CD4-positive, alpha-beta T cell (primary cell): Measurements from ENCODE around the gene NDE1. TPM values are rescaled to one million over a fixed set of nuclear protein-coding genes. Genes with fewer than 3 reads are reported as not detected.
"Not testable (repeated sequence)": the region's sequence is repeated elsewhere in the genome, so short reads cannot be mapped to it uniquely, and the experiment has no call there.

Source experiments
- ATAC-seq: fragments of 200-7000 bp; cut with Tn5 transposase; one replicate; pipeline ENCODE4 v1.10.0; 2022; ENCODE audit warnings: mild to moderate bottlenecking; ENCODE audit not compliant: poor library complexity
- CTCF ChIA-PET: fragments of 350-600 bp; sonication (Branson Sonifier 250); formaldehyde crosslinking; loops from one replicate; lab custom pipeline; 2021; ENCODE audit warnings: antibody characterized with exemption, inconsistent platforms; lab: Charles Lee
- POLR2A ChIA-PET: fragments of 350-600 bp; sonication (Branson Sonifier 250); formaldehyde crosslinking; loops from one replicate; lab custom pipeline; 2021; ENCODE audit warnings: antibody characterized with exemption, inconsistent platforms; lab: Charles Lee
- DNase-seq, 14 experiments: peaks; one replicate each; pipeline ENCODE4 v3.0.0-alpha.2; 2013 to 2020; ENCODE audit warnings: mixed read lengths in 2 of 14
- H3K27ac ChIP-seq, 2 donors: one replicate each; pipeline versions ENCODE4 v1.5.1 to v1.7.0; 2013; ENCODE audit warnings: low read length in 2 of 2, low read depth in 1 of 2, mild to moderate bottlenecking in 1 of 2
- H3K27me3 ChIP-seq, 2 experiments: 1 replicate in 1 of 2; 2 replicates in 1 of 2; pipeline versions ENCODE4 v1.6.1 to v1.7.0; 2013; ENCODE audit warnings: low read length in 2 of 2, control low read depth in 1 of 2, mild to moderate bottlenecking in 1 of 2, moderate library complexity in 1 of 2; ENCODE audit not compliant: insufficient read depth in 2 of 2, control insufficient read depth in 1 of 2
- H3K36me3 ChIP-seq: one replicate; pipeline ENCODE4 v1.6.1; 2013; ENCODE audit warnings: low read length, control low read depth; ENCODE audit not compliant: insufficient read depth
- H3K4me1 ChIP-seq: one replicate; pipeline ENCODE4 v1.6.1; 2013; ENCODE audit warnings: low read length, control low read depth; ENCODE audit not compliant: insufficient read depth
- H3K4me3 ChIP-seq: one replicate; pipeline ENCODE4 v1.5.1; 2013; ENCODE audit warnings: mild to moderate bottlenecking, low read length, moderate library complexity
- H3K9me3 ChIP-seq, 2 experiments: 1 replicate in 1 of 2; 2 replicates in 1 of 2; pipeline versions ENCODE4 v1.6.1 to v1.7.0; 2013; ENCODE audit warnings: low read length in 2 of 2, mild to moderate bottlenecking in 2 of 2, control low read depth in 1 of 2, moderate library complexity in 1 of 2; ENCODE audit not compliant: control insufficient read depth in 1 of 2, insufficient read depth in 1 of 2
- H3K27ac Mint-ChIP-seq: one replicate; pipeline ENCODE4 v1.8.0; 2020; ENCODE audit warnings: mixed read lengths
- H3K27me3 Mint-ChIP-seq: one replicate; pipeline ENCODE4 v1.8.0; 2021; ENCODE audit warnings: mixed read lengths
- H3K36me3 Mint-ChIP-seq: one replicate; pipeline ENCODE4 v1.8.0; 2021; ENCODE audit warnings: low read depth, mixed read lengths
- H3K4me1 Mint-ChIP-seq: one replicate; pipeline ENCODE4 v1.8.0; 2021; ENCODE audit warnings: low read depth, mixed read lengths
- H3K4me3 Mint-ChIP-seq: one replicate; pipeline ENCODE4 v1.8.0; 2020; ENCODE audit warnings: mild to moderate bottlenecking, mixed read lengths
- H3K9me3 Mint-ChIP-seq: one replicate; pipeline ENCODE4 v1.8.0; 2020; ENCODE audit warnings: mixed read lengths
- intact Hi-C, 2 experiments: fragments of 100-400 bp; cut with DNase I in 1 of 2; cut with micrococcal nuclease in 1 of 2; formaldehyde crosslinking; loops; one replicate each; pipeline versions ENCODE4 v1.15.1 to v1.9.0; 2023 to 2025; cut with DNase I, micrococcal nuclease
- total RNA-seq, 174 experiments: library from RNA in 2 of 174; stranded (reverse) in 2 of 174; gene quantifications; one replicate each; pipeline ENCODE4 v1.2.3 and lab custom pipeline; 2021 to 2026
- TF ChIP-seq, protein P1 (sequence below): fragments of 200-600 bp; IDR thresholded peaks from one replicate; pipeline ENCODE4 v1.8.0; 2022; ENCODE audit warnings: antibody characterized with exemption, mild to moderate bottlenecking

The NDE1 gene
- total RNA-seq, 2 experiments from 2014 or later, result 96.6 to 106 TPM

DNA sequence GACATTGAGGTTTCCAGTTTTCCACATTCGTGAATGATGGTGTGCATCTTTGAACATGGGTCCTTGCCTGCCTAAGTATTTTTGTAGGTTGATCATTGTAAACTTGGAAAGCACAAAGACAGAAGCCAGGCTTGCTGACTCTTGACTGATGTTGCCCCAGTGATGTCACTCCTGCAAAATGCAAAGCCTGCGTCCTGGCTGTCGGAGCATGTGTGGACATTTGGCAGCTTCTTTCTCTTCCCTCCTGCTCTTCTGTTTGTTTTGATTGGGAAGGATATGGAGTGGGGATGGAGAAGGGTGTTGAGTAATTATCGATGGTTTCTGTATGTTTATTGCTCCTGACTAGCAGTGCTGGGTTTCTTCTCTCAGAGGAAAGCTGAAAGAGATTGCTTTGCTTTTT is 3.2 kb downstream of the NDE1 start:
- CTCF ChIA-PET, result interaction anchor here (0.6 to 2.0 kb wide), 2 partner anchors 10 to 94 kb away, joined by 3 to 9 read pairs; partner anchors contain the start of gene MARF1
- peaks cover 48% of the 10 kb centered on the region for H3K36me3 Mint-ChIP-seq
- Histone ChIP-seq H3K4me1 (peaks cover 59% of the 10 kb centered on the region), H3K27me3 (no peaks in the 10 kb centered on the region), H3K36me3 (peaks cover 28% of the 10 kb centered on the region), H3K27ac (no peak overlapping the region), H3K4me3 (no peak overlapping the region), H3K9me3 (no peaks in the 10 kb centered on the region)
- H3K27ac Mint-ChIP-seq, result peak overlapping the region; percentile 93
- H3K4me1 Mint-ChIP-seq, result peaks cover 57% of the 10 kb centered on the region
- intact Hi-C loops, result no loop called here
- DNase-seq (no peak), ATAC-seq (no peak)
- TF ChIP-seq, protein P1, sequence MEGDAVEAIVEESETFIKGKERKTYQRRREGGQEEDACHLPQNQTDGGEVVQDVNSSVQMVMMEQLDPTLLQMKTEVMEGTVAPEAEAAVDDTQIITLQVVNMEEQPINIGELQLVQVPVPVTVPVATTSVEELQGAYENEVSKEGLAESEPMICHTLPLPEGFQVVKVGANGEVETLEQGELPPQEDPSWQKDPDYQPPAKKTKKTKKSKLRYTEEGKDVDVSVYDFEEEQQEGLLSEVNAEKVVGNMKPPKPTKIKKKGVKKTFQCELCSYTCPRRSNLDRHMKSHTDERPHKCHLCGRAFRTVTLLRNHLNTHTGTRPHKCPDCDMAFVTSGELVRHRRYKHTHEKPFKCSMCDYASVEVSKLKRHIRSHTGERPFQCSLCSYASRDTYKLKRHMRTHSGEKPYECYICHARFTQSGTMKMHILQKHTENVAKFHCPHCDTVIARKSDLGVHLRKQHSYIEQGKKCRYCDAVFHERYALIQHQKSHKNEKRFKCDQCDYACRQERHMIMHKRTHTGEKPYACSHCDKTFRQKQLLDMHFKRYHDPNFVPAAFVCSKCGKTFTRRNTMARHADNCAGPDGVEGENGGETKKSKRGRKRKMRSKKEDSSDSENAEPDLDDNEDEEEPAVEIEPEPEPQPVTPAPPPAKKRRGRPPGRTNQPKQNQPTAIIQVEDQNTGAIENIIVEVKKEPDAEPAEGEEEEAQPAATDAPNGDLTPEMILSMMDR, result no peak
- no peaks in the 10 kb centered on the region for H3K9me3 Mint-ChIP-seq
- H3K4me3 Mint-ChIP-seq, result peak overlapping the region; percentile 100
- H3K27me3 Mint-ChIP-seq, result no peaks in the 10 kb centered on the region
- POLR2A ChIA-PET, result interaction anchor here (0.9 to 1.4 kb wide), 2 partner anchors 9 to 19 kb away, joined by 3 to 4 read pairs; no protein-coding TSS in a partner anchor

DNA sequence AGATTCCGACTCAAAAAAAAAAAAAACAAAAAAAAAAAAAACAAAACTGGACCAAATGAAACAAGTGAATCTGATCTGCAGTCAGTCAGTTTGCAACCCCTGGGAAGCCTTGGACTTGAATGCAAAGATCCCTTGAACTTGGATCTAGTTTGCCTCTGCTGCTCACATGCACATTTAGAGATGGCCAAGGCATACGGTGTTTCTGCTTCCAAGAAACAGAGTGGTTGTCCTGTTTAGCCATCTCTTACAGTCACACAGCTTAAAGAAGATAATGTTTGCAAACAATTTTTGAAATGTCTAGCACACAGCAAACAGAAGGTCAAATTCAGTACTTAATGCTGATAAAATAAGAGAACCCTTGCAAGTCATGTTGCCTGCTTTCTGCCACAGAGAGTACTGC is 4.5 kb downstream of the NDE1 start:
- no peak for ATAC-seq
- Histone ChIP-seq H3K4me1 (peaks cover 67% of the 10 kb centered on the region), H3K36me3 (peaks cover 28% of the 10 kb centered on the region), H3K27me3 (no peaks in the 10 kb centered on the region), H3K9me3 (no peaks in the 10 kb centered on the region), H3K27ac (no peak overlapping the region), H3K4me3 (no peak overlapping the region)
- intact Hi-C loops, result no loop called here
- Mint-ChIP-seq H3K27me3 (no peaks in the 10 kb centered on the region), H3K27ac (no peak overlapping the region), H3K4me3 (no peak overlapping the region), H3K9me3 (no peaks in the 10 kb centered on the region), H3K36me3 (peaks cover 55% of the 10 kb centered on the region), H3K4me1 (peaks cover 66% of the 10 kb centered on the region)
- ChIA-PET CTCF (no interaction called here), POLR2A (no interaction called here)
- no peak for DNase-seq
- TF ChIP-seq, protein P1, result no peak

DNA sequence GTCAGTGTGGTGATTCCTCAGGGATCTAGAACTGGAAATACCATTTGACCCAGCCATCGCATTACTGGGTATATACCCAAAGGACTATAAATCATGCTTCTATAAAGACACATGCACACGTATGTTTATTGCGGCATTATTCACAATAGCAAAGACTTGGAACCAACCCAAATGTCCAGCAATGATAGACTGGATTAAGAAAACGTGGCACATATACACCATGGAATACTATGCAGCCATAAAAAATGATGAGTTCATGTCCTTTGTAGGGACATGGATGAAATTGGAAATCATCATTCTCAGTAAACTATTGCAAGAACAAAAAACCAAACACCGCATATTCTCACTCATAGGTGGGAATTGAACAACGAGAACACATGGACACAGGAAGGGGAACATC is 5.5 kb downstream of the NDE1 start:
- Mint-ChIP-seq H3K36me3 (peaks cover 54% of the 10 kb centered on the region), H3K4me1 (peaks cover 70% of the 10 kb centered on the region)
- H3K27me3 ChIP-seq, POLR2A ChIA-PET, DNase-seq, H3K4me3 Mint-ChIP-seq, CTCF ChIA-PET, H3K27me3 Mint-ChIP-seq, H3K27ac ChIP-seq, H3K27ac Mint-ChIP-seq, ATAC-seq, intact Hi-C loops, H3K9me3 ChIP-seq, H3K9me3 Mint-ChIP-seq, H3K4me3 ChIP-seq: not testable (repeated sequence)
- peaks cover 30% of the 10 kb centered on the region for H3K36me3 ChIP-seq
- peaks cover 75% of the 10 kb centered on the region for H3K4me1 ChIP-seq

DNA sequence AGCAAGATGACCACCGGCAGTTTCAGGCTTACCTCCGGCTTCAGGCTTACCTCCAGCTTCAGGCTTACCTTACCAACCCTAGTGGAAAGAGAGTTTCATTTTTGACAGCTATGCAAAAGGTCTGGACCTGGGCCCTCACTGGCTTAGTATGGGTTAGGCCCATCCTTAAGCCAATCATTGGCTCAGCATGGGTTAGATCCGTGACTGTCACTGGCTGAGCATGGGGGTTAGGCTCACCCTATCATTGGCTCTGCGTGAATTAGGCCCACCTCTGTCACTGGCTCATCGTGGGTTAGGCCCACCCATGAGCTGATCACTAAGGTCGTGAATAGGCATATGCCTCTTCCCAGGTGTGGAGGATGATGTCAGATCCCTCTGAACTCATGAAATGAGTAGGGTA is 8.1 kb downstream of the NDE1 start:
- H3K9me3 Mint-ChIP-seq, result no peaks in the 10 kb centered on the region
- H3K36me3 Mint-ChIP-seq, result peaks cover 55% of the 10 kb centered on the region
- no peak overlapping the region for H3K4me3 Mint-ChIP-seq
- Histone ChIP-seq H3K4me3 (no peak overlapping the region), H3K36me3 (peaks cover 36% of the 10 kb centered on the region), H3K4me1 (peaks cover 62% of the 10 kb centered on the region), H3K27ac (peak overlapping the region in 1 of 2 donors; percentile 40), H3K27me3 (no peaks in the 10 kb centered on the region), H3K9me3 (no peaks in the 10 kb centered on the region)
- H3K4me1 Mint-ChIP-seq, result peaks cover 70% of the 10 kb centered on the region
- intact Hi-C loops, result no loop called here
- H3K27me3 Mint-ChIP-seq, result no peaks in the 10 kb centered on the region
- no peak for DNase-seq
- ChIA-PET CTCF (interaction anchor here (0.9 to 1.4 kb wide), 2 partner anchors 15 to 24 kb away, joined by 5 read pairs; partner anchors contain the start of gene MARF1), POLR2A (interaction anchor here (1.7 to 4.5 kb wide), 3 partner anchors 14 to 19 kb away, joined by 6 to 28 read pairs (median 10); partner anchors contain the start of gene MARF1)
- TF ChIP-seq, protein P1, result no peak
- ATAC-seq, result no peak
- H3K27ac Mint-ChIP-seq, result peak overlapping the region; percentile 90
